Measurements from ENCODE around the gene STARD8.

GRCh38 chrX:68692651-68693050, 45.2 kb downstream of the STARD8 start:
- TF ChIP-seq, protein P1, sequence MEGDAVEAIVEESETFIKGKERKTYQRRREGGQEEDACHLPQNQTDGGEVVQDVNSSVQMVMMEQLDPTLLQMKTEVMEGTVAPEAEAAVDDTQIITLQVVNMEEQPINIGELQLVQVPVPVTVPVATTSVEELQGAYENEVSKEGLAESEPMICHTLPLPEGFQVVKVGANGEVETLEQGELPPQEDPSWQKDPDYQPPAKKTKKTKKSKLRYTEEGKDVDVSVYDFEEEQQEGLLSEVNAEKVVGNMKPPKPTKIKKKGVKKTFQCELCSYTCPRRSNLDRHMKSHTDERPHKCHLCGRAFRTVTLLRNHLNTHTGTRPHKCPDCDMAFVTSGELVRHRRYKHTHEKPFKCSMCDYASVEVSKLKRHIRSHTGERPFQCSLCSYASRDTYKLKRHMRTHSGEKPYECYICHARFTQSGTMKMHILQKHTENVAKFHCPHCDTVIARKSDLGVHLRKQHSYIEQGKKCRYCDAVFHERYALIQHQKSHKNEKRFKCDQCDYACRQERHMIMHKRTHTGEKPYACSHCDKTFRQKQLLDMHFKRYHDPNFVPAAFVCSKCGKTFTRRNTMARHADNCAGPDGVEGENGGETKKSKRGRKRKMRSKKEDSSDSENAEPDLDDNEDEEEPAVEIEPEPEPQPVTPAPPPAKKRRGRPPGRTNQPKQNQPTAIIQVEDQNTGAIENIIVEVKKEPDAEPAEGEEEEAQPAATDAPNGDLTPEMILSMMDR (IDR thresholded peaks at IDR 0.05): no peak
- no peak for TF ChIP-seq POLR2AphosphoS5 (IDR thresholded peaks at IDR 0.05)
